ENCODE measurements around the gene LIN52.

The LIN52 gene

GRCh38 chr14:74195623-74196022 lies 110.9 kb downstream of the LIN52 start:
- DNase-seq = no peak

GRCh38 chr14:74198441-74199234 lies 113.9 kb downstream of the LIN52 start:
- DNase-seq = no peak

GRCh38 chr14:74202113-74202512 lies 117.4 kb downstream of the LIN52 start:
- no peak for DNase-seq

DNA sequence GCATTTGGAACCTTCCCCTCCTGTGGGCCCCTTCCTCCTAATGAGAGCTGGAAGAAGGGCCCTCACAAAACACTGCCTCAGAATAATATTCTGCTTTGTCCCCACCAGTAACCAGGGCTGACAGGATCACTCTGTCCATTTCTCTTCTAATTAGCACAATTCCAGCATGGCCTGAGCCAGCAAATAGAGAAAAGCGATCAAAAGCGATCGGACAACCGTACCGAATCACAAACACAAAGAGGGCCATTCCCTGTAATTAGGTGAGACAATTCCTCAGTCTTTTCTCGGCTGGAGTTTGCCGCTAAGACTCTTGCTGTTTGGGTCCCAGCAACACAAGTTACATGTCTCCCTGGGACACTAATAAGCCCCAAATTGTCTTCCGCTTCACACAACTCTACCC lies 118.9 kb downstream of the LIN52 start:
- DNase-seq = no peak

- DNase-seq = no peak
These were observed 119.7 kb downstream of the LIN52 start for GRCh38 chr14:74204491-74204890.

GRCh38 chr14:74205882-74206281 lies 121.1 kb downstream of the LIN52 start:
- no peak for DNase-seq

- DNase-seq = no peak
These were observed 123.2 kb downstream of the LIN52 start for GRCh38 chr14:74207943-74208342.

GRCh38 chr14:74208642-74209041 lies 123.9 kb downstream of the LIN52 start:
- DNase-seq = no peak

DNA sequence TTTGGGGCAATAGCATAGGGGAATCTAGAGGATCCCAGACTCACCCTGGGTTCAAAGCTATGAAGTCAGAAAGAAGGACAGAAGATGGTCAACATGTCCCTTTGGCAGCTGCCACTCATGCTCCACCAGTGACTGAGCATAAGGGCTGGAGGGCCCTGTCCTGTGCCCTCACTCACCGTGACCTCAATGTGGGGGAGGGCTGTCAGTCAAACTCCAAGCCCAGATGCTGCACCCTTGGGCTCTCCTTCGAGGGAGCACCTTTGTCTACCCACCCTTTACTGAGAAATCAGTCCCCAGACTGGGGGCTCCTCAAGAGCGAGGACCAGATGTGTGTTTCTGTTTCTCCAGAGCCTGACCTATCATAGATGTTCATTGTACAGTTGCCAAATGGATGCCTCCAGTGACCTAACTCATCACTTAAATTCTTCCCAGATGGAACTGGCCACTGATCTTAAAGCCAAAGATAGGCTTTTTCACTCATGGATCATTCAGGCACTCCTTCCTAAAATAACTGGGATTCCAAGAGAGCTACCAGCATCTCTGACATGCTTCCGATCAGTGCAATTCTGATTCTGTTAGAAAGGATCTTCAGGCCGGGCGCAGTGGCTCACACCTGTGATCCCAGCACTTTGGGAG lies 127.3 kb downstream of the LIN52 start:
- no peak for DNase-seq

- DNase-seq = no peak
These were observed 129.4 kb downstream of the LIN52 start for GRCh38 chr14:74213907-74214803.

GRCh38 chr14:74216671-74217070 lies 131.9 kb downstream of the LIN52 start:
- DNase-seq = no peak

GRCh38 chr14:74217672-74218448 lies 133.1 kb downstream of the LIN52 start:
- peak; percentile 79 for DNase-seq

- DNase-seq = no peak
These were observed 133.7 kb downstream of the LIN52 start for GRCh38 chr14:74218462-74218861.

DNA sequence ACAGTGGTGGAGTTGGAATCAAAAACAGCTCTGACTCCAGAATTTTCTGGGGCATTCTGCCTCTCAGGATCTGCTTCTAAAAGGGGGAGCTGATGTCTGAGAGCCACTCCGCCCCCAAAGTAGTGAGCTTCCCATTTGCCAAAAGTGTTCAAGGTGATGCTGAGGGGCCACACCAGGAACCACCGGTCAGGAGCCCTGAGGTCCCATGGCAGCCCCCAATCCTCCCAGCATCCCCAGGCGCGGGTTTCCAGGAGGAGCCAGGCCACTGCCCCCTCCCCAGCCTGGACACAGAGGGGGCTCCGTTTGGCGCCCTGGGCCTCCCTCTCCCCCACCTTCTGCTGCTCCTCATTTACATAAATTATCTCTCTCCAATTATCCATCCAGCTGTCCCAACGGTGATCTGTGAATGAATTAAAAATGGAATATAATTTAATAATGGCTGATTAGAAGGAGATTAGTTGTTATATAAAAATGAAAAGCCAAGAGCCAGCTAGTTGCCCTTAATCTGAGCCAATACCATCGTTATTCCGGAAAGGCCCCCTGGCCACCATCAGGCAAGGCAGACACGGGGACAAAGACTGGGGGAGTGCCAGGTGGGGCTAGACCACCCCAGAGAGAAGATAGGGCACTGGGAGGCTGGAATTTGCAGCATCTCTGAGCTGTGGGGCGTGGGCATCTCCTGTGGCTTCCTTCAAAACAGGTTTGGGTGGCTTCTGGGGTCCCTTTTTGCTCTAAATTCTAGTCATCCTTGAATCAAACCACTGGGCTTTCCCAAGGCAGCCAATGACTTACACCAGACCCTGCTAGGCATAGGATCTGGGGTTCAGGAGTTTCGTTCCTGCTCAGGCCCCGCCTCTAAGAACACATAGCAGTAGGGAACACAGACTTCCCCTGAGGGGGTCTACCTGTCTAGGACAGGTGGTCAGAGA lies 134.8 kb downstream of the LIN52 start:
- DNase-seq = no peak

DNA sequence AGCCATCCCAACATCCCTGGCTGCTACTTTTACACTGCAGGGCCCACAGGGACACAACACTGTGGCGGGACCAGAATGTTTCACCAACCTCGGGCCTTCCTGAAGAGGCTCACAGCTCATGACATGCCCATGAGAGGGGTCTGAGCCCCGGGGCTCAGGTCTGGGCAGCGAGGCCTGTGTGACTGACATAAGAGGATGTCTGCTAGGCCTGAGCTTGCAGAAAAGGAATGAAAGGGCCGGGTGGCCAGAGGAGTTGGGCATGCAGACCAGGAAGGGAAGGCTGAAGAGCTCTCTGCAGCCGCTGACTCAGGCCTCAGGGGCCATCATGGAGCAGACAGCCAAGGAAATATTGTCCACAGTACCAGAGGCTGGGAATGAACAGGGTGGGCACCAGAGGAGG lies 136.2 kb downstream of the LIN52 start:
- no peak for DNase-seq

- no peak for DNase-seq
These were observed 137.0 kb downstream of the LIN52 start for GRCh38 chr14:74221741-74222140.

GRCh38 chr14:74223016-74223415 lies 138.3 kb downstream of the LIN52 start:
- no peak for DNase-seq

DNA sequence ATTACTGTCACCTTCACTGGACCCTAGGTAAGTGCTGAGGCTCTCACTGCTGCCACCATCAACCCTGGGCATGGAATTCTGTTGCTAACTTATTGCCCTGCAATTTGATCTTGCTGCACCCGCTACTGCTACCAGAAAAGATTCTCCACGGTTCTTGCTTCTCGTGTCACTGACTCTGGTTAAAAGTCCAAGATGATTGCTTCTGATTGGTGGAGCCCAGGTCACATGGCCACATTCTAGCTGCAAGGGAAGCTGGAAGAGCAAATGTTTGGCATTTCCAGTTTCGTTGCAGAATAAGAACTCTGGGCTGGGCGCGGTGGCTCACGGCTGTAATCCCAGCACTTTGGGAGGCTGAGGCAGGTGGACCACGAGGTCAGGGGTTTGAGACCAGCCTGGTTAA lies 147.0 kb downstream of the LIN52 start:
- no peak for DNase-seq

GRCh38 chr14:74235017-74235416 lies 150.3 kb downstream of the LIN52 start:
- DNase-seq = no peak

DNA sequence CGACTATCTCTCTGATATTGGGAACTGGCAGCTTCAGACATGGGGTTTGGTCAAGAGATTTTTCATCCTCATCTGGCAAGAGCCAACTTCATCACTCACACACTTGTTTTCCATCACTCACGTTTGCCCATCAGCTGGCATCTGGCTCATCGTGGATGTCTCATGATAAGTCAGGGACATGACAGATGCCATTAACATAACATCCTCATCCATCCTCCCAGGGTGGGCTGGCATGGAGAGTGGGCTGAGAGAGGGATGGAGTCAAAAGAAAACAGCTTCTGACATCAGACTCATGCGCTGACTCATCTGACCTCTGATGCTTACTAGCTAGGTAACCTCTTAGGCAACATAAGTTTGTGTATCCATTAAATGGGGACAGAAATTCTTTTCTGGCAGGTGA lies 152.7 kb downstream of the LIN52 start:
- DNase-seq = no peak

- no peak for DNase-seq
These were observed 154.5 kb downstream of the LIN52 start, which contains the start of gene VSX2 for GRCh38 chr14:74238974-74239847. TSS of gene VSX2 (plus strand) at chr14:74239449. CDS start at chr14:74239562, 113 bp downstream.

Data from stimulated activated CD4-positive, alpha-beta T cell treated with anti-CD3 and anti-CD28 coated beads, Interleukin-12 subunit alpha, Interleukin-12 subunit beta, amount 100 ng/mL, for 4 hours (primary cell).